ENCODE measurements around the gene STOML2.

STOML2 gene

DNA sequence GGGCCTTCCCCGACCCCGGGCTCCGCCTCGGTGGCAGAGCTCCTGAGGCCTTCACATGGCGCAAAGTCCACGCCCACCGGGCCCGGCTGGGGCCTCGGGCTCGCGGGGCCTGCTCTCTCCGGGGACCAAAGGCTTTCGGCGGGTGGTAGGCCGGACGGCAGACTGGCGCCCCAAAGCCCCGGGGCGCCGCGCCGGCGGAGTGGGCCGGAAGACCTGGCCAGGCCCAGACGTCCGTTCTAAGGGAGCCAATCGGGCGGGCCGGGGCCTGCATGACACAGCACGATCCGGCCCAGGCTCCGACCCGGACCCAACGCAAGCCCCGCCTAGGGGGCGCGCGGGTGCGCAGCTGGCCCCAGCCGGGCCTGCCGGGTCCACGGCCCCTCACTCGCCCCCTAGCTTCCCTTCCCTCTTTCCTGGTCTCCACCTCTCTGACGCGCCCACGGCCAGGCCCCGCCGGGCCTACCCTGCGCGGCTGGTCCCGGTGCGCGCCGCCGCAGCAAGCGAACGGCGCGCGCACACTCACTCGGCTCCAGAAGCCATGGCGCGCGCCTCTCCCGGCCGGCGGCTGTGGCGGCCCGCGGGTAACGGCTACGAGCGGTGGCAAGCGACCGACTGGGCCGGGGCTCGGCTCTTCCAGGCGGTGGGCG, 31.0 kb downstream of the STOML2 start:
- DNase-seq, result peak; percentile 96

- DNase-seq, result no peak
Measured at GRCh38 chr9:35070823-35071813, 31.8 kb downstream of the STOML2 start.

DNA sequence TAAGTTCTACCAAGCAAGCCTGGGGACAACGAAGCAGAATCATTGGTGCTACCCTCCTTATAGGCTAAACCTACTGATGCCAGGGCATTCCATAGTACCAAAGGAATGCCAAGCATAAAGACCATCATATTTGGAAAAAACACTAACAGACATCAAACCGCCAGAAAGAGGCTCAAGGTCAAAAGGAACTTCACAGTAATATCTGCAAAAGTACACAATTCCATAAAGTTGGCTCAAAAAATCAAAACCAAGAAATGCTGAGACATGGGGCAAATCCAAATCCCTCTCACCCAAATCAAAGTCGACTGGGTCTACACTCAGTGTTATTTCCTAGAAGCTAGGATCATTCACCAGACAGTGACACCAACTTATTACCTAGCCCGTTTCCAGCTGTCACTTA, 33.9 kb downstream of the STOML2 start:
- DNase-seq, result no peak

GRCh38 chr9:35067056-35067455, 35.9 kb downstream of the STOML2 start:
- no peak for DNase-seq

GRCh38 chr9:35060548-35061207, 42.3 kb downstream of the STOML2 start:
- no peak for DNase-seq

GRCh38 chr9:35059438-35059837, 43.5 kb downstream of the STOML2 start:
- no peak for DNase-seq

- no peak for DNase-seq
Measured at GRCh38 chr9:35057271-35057620, 45.7 kb downstream of the STOML2 start.

DNA sequence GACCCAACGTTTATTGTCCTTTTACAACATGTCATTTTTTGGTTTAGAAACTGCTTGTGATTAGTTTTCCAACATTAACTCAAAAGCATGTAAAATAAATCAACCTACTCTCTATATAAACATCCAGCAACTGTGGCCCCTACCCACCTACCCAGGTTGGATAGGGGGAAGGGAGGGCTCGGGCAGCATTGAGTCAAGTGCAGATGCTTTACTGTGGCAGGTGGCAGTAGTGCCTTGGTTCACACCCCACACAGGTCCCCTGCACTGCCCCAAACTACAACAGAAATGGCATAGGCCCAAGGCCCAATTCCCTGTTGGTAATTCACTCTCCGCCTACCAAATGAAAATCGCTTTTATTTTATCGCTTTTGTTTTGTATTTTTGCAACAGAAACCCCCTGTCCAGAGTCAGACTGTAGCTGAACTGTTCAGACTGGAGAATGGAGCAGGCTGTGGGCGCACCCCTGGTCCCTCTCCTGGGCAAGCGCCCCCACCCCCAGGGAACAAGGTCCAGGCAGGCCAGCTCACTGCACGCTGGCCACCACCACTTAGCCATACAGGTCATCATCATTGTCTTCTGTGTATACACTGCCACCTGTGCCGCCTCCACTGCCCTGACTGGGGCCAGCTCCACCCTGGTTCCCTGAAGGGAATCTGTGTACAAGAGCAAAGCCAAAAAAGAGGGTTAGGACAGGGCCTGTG, 46.2 kb downstream of the STOML2 start:
- DNase-seq, result no peak

DNA sequence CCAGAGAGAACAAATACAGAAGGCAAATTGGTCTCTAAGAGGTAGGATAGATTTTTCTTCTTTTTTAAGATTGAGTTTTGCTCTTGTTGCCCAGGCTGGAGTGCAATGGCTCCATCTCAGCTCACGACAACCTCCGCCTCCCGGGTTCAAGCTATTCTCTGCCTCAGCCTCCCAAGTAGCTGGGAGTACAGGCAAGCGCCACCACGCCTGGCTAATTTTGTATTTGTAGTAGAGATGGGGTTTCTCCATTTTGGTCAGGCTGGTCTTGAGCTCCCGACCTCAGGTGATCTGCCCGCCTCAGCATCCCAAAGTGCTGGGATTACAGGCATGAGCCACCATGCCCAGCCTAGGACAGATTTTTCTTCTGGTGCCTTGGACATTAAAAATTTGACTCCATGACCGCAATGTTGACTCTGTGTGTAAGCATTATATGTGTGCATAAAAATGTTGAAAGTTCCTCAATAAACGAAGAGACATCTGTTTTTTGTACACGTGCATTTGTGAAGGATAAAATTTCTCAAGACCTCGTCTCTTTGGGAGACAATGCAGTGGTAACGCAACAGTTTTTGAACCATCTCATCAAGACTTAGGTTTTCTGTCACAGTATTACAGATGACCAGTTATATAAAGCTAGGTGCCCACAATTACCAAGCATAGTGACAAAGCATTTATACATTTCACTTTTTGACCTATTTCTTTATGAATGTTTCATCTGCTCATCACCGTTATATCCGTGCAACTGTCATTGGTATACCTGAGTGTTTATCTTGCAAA, 47.9 kb downstream of the STOML2 start:
- no peak for DNase-seq

DNA sequence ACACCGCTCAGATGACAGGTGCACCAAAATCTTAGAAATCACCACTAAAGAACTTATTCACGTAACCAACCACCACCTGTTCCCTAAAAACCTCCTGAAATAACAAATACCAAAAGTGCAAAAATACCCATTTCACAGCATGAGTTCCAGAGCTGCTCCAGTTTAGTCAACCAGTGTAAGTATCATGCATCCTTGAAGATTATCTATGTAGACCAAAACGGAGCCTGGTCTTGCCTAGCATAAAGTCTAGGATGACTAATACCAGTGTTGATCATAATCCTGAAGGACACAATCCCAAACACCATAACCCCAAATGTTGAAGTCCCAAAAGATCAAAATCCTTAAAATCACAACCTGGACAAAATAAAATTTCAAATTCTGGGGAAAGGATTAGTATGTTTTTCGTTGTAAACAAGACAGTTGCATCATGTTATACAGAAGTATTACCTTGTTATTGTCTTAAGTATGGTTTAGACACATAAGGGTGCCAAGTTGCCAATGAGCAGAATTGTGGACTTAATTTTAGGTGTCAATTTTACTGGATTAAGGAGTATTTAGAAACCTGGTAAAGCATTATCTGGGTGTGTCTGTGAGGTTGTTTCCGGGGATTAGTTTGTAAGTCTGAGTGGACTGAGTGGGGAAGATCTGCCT, 48.6 kb downstream of the STOML2 start:
- no peak for DNase-seq

GRCh38 chr9:35051069-35051967, 51.6 kb downstream of the STOML2 start:
- peak; percentile 28 for DNase-seq

All from retina (tissue), 1 donor.